ENCODE results near the gene CRMP1. TPM values are rescaled to one million over a fixed set of nuclear protein-coding genes. Genes with fewer than 3 reads are reported as not detected.

The CRMP1 gene
- total and polyA plus RNA-seq, 2 donors (not counting 3 experiments of a cell fraction or from before 2014, with no cell fraction given): 0.06 TPM; not detected in 1

GRCh38 chr4:5827108-5828004 is 65.5 kb downstream of the CRMP1 start:
- no peaks in the 10 kb centered on the region for H3K79me2 ChIP-seq (ENCODE audit: control insufficient read depth, insufficient read depth, low read length)
- no peak overlapping the region for H3K9ac ChIP-seq (replicated peaks; ENCODE audit: extremely low read depth, insufficient read depth, low read length)
- H3K9me3 ChIP-seq (replicated peaks; ENCODE audit: control insufficient read depth, insufficient read depth, low read length): no peaks in the 10 kb centered on the region
- H3K4me3 ChIP-seq (replicated peaks in 1 of 3; ENCODE audit: insufficient read depth in 1 of 3, low read depth in 1 of 3, low read length in 3 of 3): no peak overlapping the region
- no TSS peak for BruUV-seq (replicated peaks)
- no peak overlapping the region for H2AFZ ChIP-seq (ENCODE audit: low read depth, low read length)
- TF ChIP-seq POLR2AphosphoS5 (IDR thresholded peaks at IDR 0.05; ENCODE audit: insufficient read depth, low read depth, low read length) (peak; percentile 62), GATA2 (IDR thresholded peaks at IDR 0.05; ENCODE audit: insufficient read depth, insufficient read length, low read depth, low read length) (peak; percentile 59), FOS (IDR thresholded peaks at IDR 0.05; ENCODE audit: borderline replicate concordance, insufficient read depth, low read length) (peak; percentile 56), EZH2 (IDR thresholded peaks at IDR 0.05; ENCODE audit: borderline replicate concordance, low read depth, low read length, severe bottlenecking) (no peak)
- ChIA-PET POLR2A (no interaction called here), CTCF (interaction anchor here (1.4 kb wide), 1 partner anchor 427 kb away, joined by 4 read pairs; no protein-coding TSS in a partner anchor)
- H3K4me1 ChIP-seq (ENCODE audit: control insufficient read depth, extremely low read depth, insufficient read depth, low read length): peaks cover 23% of the 10 kb centered on the region
- no peaks in the 10 kb centered on the region for H4K20me1 ChIP-seq (replicated peaks; ENCODE audit: control insufficient read depth, extremely low read depth, insufficient read depth, low read length)
- no peaks in the 10 kb centered on the region for H3K27me3 ChIP-seq (ENCODE audit: control insufficient read depth in 2 of 2, insufficient read depth in 2 of 2, low read length in 2 of 2)
- dilution Hi-C loops (cut with MboI; ENCODE audit: extremely low pct_ligation_motif_present, low sequenced_read_pairs): no loop called here
- no peak overlapping the region for H3K27ac ChIP-seq (ENCODE audit: insufficient read depth, low read depth, low read length)
- H3K9me1 ChIP-seq (replicated peaks; ENCODE audit: control insufficient read depth, extremely low read depth, insufficient read depth, low read length): no peaks in the 10 kb centered on the region
- intact Hi-C loops (cut with micrococcal nuclease): no loop called here
- no peak overlapping the region for H3K4me2 ChIP-seq (ENCODE audit: insufficient read depth, low read length)
- peak; percentile 42 for DNase-seq (ENCODE audit: low read depth, low spot score)
- H3K36me3 ChIP-seq (ENCODE audit: control insufficient read depth in 2 of 2, extremely low read depth in 1 of 2, insufficient read depth in 2 of 2, low read length in 2 of 2): no peaks in the 10 kb centered on the region
- FAIRE-seq: peak; percentile 88

- DNase-seq (ENCODE audit: low read depth, low spot score) (no peak), FAIRE-seq (no peak)
- dilution Hi-C loops (cut with MboI; ENCODE audit: extremely low pct_ligation_motif_present, low sequenced_read_pairs) (no loop called here), intact Hi-C loops (cut with micrococcal nuclease) (no loop called here)
- ChIA-PET POLR2A (no interaction called here), CTCF (interaction anchor here (1.4 kb wide), 1 partner anchor 427 kb away, joined by 4 read pairs; no protein-coding TSS in a partner anchor)
- H3K36me3 ChIP-seq (ENCODE audit: control insufficient read depth in 2 of 2, extremely low read depth in 1 of 2, insufficient read depth in 2 of 2, low read length in 2 of 2): peaks cover 0 to 1% of the 10 kb centered on the region in 2 experiments
- no peak overlapping the region for H3K4me3 ChIP-seq (replicated peaks in 1 of 3; ENCODE audit: insufficient read depth in 1 of 3, low read depth in 1 of 3, low read length in 3 of 3)
- H3K4me2 ChIP-seq (ENCODE audit: insufficient read depth, low read length): no peak overlapping the region
- H2AFZ ChIP-seq (ENCODE audit: low read depth, low read length): no peak overlapping the region
- no peaks in the 10 kb centered on the region for H3K79me2 ChIP-seq (ENCODE audit: control insufficient read depth, insufficient read depth, low read length)
- no TSS peak for BruUV-seq (replicated peaks)
- H3K9ac ChIP-seq (replicated peaks; ENCODE audit: extremely low read depth, insufficient read depth, low read length): no peak overlapping the region
- no peaks in the 10 kb centered on the region for H3K27me3 ChIP-seq (ENCODE audit: control insufficient read depth in 2 of 2, insufficient read depth in 2 of 2, low read length in 2 of 2)
- TF ChIP-seq EZH2 (IDR thresholded peaks at IDR 0.05; ENCODE audit: borderline replicate concordance, low read depth, low read length, severe bottlenecking) (no peak), POLR2A (IDR thresholded peaks at IDR 0.05; ENCODE audit: low read depth, low read length) (no peak), CTCF (IDR thresholded peaks at IDR 0.05; ENCODE audit: extremely low read depth in 1 of 2, insufficient read depth in 1 of 2, low read depth in 1 of 2, low read length in 2 of 2) (no peak), JUN (IDR thresholded peaks at IDR 0.05; ENCODE audit: borderline replicate concordance, insufficient read depth, insufficient read length, low read depth) (no peak), MYC (IDR thresholded peaks at IDR 0.05; ENCODE audit: low read depth, low read length) (no peak), FOS (IDR thresholded peaks at IDR 0.05; ENCODE audit: borderline replicate concordance, insufficient read depth, low read length) (no peak), POLR2AphosphoS5 (IDR thresholded peaks at IDR 0.05; ENCODE audit: insufficient read depth, low read depth, low read length) (no peak), GATA2 (IDR thresholded peaks at IDR 0.05; ENCODE audit: insufficient read depth, insufficient read length, low read depth, low read length) (no peak), MAX (IDR thresholded peaks at IDR 0.05; ENCODE audit: insufficient read depth, insufficient read length) (no peak)
- H4K20me1 ChIP-seq (replicated peaks; ENCODE audit: control insufficient read depth, extremely low read depth, insufficient read depth, low read length): no peaks in the 10 kb centered on the region
- H3K9me3 ChIP-seq (replicated peaks; ENCODE audit: control insufficient read depth, insufficient read depth, low read length): no peaks in the 10 kb centered on the region
- H3K4me1 ChIP-seq (ENCODE audit: control insufficient read depth, extremely low read depth, insufficient read depth, low read length): peaks cover 23% of the 10 kb centered on the region
- H3K9me1 ChIP-seq (replicated peaks; ENCODE audit: control insufficient read depth, extremely low read depth, insufficient read depth, low read length): no peaks in the 10 kb centered on the region
- H3K27ac ChIP-seq (ENCODE audit: insufficient read depth, low read depth, low read length): no peak overlapping the region
These were observed 66.3 kb downstream of the CRMP1 start for GRCh38 chr4:5826437-5827107.
